HepG2 (cell line): ENCODE results near the gene SELENOH. TPM values are rescaled to one million over a fixed set of nuclear protein-coding genes. Genes with fewer than 3 reads are reported as not detected.

Experiments
- BCL6 ChIP-seq: IDR thresholded peaks from 2 replicates; pipeline ENCODE4 v1.6.1; 2016; ENCODE audit warnings: missing genetic modification reagents, missing compliant biosample characterization
- GATA4 ChIP-seq: sonication (generic); IDR thresholded peaks from 2 replicates; pipeline ENCODE4 v1.6.1; 2016; ENCODE audit warnings: antibody characterized with exemption, low read depth, borderline replicate concordance
- HIVEP1 ChIP-seq: sonication (generic); formaldehyde crosslinking; IDR thresholded peaks from 2 replicates; pipeline ENCODE4 v1.4.0; 2020; ENCODE audit warnings: mild to moderate bottlenecking, missing genetic modification reagents
- JUN ChIP-seq: sonication (generic); formaldehyde crosslinking; IDR thresholded peaks from 2 replicates; pipeline ENCODE4 v1.4.0; 2020; ENCODE audit warnings: mild to moderate bottlenecking, missing genetic modification reagents
- ZMYM2 ChIP-seq: sonication (generic); formaldehyde crosslinking; IDR thresholded peaks from 2 replicates; pipeline ENCODE4 v1.8.0; 2022; ENCODE audit warnings: mild to moderate bottlenecking, missing genetic modification reagents
- ZNF124 ChIP-seq: sonication (generic); formaldehyde crosslinking; IDR thresholded peaks from 2 replicates; pipeline ENCODE4 v1.4.0; 2020; ENCODE audit warnings: missing genetic modification reagents
- ZSCAN5A ChIP-seq: sonication (generic); formaldehyde crosslinking; IDR thresholded peaks from 2 replicates; pipeline ENCODE4 v1.8.0; 2022; ENCODE audit warnings: mild to moderate bottlenecking, missing genetic modification reagents, borderline replicate concordance
- polyA plus RNA-seq, 8 experiments: library from polyadenylated mRNA; depleted of rRNA in 3 of 8; stranded (reverse) in 7 of 8; unstranded in 1 of 8; fragments of >200 nt; fragmentation: Illumina TruSeq in 4 of 8; extraction: Trizol in 4 of 8; gene quantifications; 2 replicates each; pipeline versions ENCODE4 v1.2.1 to v1.2.3, GENCODE V29; 2011 to 2016; ENCODE audit warnings: low read depth in 4 of 8, missing spikeins in 1 of 8, mixed read lengths in 1 of 8; ENCODE audit not compliant: insufficient read depth in 1 of 8
- total RNA-seq, 5 experiments: library from RNA; depleted of rRNA; stranded (reverse); fragments of >200 nt; fragmentation: Illumina TruSeq; extraction: Trizol; gene quantifications; 2 replicates each; pipeline ENCODE4 v1.2.3, GENCODE V29; 2016; ENCODE audit warnings: low read depth in 1 of 5
- TF ChIP-seq, protein P1 (sequence below): sonication (generic); formaldehyde crosslinking; IDR thresholded peaks from 2 replicates; pipeline ENCODE4 v1.9.0; 2021; ENCODE audit warnings: mild to moderate bottlenecking, missing genetic modification reagents
- TF ChIP-seq, protein P2 (sequence below): sonication (generic); formaldehyde crosslinking; IDR thresholded peaks from 2 replicates; pipeline ENCODE4 v1.9.0; 2021; ENCODE audit warnings: missing genetic modification reagents, borderline replicate concordance
- TF ChIP-seq, protein P3 (sequence below): sonication (generic); formaldehyde crosslinking; IDR thresholded peaks from 2 replicates; pipeline ENCODE4 v1.4.0; 2020; ENCODE audit warnings: missing genetic modification reagents

SELENOH gene
- total and polyA plus RNA-seq, 2 of the 13 experiments (the other 11 are each of a cell fraction or from before 2014, with no cell fraction given), result 27.2 to 77.4 TPM

DNA sequence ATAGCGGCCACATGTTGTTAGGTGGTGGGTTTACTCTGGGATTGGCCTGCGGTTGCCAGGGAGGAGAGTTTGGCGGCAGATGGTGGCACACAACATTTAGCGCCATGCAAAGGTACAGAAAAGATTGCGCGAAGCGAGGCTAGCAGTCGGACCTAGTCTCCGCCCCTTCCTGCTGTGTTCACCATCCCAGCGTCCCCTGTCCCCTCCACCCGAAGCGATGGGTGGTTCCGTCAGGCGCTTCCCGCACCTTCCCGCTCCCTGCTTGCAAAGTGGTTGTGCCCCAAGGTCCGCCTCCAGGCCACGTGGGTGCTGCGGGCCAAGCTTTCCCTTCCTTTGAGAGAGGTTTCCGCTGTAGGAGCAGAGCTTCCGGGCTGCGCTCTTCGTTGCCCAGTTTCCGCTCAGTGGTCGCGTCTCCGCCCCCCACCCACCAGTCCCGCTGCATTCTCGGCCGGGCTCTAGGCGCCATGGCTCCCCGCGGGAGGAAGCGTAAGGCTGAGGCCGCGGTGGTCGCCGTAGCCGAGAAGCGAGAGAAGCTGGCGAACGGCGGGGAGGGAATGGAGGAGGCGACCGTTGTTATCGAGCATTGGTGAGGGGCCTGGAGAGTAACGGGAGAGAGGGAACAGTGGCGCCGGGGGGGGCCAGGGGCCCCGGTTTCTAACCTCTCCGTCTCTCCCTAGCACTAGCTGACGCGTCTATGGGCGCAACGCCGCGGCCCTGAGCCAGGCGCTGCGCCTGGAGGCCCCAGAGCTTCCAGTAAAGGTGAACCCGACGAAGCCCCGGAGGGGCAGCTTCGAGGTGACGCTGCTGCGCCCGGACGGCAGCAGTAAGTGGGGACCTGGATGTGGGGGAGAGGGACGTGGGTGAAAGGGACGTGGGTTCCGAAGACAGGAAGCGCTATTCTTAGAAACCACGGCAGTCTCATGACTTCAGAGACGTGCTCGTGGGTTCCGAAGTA is at the start of gene SELENOH (continued):
- TF ChIP-seq, protein P1, sequence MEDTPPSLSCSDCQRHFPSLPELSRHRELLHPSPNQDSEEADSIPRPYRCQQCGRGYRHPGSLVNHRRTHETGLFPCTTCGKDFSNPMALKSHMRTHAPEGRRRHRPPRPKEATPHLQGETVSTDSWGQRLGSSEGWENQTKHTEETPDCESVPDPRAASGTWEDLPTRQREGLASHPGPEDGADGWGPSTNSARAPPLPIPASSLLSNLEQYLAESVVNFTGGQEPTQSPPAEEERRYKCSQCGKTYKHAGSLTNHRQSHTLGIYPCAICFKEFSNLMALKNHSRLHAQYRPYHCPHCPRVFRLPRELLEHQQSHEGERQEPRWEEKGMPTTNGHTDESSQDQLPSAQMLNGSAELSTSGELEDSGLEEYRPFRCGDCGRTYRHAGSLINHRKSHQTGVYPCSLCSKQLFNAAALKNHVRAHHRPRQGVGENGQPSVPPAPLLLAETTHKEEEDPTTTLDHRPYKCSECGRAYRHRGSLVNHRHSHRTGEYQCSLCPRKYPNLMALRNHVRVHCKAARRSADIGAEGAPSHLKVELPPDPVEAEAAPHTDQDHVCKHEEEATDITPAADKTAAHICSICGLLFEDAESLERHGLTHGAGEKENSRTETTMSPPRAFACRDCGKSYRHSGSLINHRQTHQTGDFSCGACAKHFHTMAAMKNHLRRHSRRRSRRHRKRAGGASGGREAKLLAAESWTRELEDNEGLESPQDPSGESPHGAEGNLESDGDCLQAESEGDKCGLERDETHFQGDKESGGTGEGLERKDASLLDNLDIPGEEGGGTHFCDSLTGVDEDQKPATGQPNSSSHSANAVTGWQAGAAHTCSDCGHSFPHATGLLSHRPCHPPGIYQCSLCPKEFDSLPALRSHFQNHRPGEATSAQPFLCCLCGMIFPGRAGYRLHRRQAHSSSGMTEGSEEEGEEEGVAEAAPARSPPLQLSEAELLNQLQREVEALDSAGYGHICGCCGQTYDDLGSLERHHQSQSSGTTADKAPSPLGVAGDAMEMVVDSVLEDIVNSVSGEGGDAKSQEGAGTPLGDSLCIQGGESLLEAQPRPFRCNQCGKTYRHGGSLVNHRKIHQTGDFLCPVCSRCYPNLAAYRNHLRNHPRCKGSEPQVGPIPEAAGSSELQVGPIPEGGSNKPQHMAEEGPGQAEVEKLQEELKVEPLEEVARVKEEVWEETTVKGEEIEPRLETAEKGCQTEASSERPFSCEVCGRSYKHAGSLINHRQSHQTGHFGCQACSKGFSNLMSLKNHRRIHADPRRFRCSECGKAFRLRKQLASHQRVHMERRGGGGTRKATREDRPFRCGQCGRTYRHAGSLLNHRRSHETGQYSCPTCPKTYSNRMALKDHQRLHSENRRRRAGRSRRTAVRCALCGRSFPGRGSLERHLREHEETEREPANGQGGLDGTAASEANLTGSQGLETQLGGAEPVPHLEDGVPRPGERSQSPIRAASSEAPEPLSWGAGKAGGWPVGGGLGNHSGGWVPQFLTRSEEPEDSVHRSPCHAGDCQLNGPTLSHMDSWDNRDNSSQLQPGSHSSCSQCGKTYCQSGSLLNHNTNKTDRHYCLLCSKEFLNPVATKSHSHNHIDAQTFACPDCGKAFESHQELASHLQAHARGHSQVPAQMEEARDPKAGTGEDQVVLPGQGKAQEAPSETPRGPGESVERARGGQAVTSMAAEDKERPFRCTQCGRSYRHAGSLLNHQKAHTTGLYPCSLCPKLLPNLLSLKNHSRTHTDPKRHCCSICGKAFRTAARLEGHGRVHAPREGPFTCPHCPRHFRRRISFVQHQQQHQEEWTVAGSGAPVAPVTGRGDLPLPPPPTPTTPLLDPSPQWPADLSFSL (CRISPR knock-in tag), result no peak
- TF ChIP-seq, protein P2, sequence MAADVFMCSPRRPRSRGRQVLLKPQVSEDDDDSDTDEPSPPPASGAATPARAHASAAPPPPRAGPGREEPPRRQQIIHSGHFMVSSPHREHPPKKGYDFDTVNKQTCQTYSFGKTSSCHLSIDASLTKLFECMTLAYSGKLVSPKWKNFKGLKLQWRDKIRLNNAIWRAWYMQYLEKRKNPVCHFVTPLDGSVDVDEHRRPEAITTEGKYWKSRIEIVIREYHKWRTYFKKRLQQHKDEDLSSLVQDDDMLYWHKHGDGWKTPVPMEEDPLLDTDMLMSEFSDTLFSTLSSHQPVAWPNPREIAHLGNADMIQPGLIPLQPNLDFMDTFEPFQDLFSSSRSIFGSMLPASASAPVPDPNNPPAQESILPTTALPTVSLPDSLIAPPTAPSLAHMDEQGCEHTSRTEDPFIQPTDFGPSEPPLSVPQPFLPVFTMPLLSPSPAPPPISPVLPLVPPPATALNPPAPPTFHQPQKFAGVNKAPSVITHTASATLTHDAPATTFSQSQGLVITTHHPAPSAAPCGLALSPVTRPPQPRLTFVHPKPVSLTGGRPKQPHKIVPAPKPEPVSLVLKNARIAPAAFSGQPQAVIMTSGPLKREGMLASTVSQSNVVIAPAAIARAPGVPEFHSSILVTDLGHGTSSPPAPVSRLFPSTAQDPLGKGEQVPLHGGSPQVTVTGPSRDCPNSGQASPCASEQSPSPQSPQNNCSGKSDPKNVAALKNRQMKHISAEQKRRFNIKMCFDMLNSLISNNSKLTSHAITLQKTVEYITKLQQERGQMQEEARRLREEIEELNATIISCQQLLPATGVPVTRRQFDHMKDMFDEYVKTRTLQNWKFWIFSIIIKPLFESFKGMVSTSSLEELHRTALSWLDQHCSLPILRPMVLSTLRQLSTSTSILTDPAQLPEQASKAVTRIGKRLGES (CRISPR knock-in tag), result no peak
- 0 out of 2 replicates have a peak, but pooled peaks have one; percentile 19 for TF ChIP-seq ZSCAN5A
- TF ChIP-seq JUN (CRISPR knock-in tag), result no peak
- peak; percentile 50 for TF ChIP-seq BCL6 (CRISPR knock-in tag)
- TF ChIP-seq ZNF124 (CRISPR knock-in tag), result peak; percentile 37; the same call in 1 of the 2 replicates
- TF ChIP-seq, protein P3, sequence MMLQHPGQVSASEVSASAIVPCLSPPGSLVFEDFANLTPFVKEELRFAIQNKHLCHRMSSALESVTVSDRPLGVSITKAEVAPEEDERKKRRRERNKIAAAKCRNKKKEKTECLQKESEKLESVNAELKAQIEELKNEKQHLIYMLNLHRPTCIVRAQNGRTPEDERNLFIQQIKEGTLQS (CRISPR knock-in tag), result no peak
- peak; percentile 50; the same call in 1 of the 2 replicates for TF ChIP-seq HIVEP1
- peak; percentile 45; the same call in 1 of the 2 replicates for TF ChIP-seq GATA4
- no peak for TF ChIP-seq ZMYM2 (CRISPR knock-in tag)
